HCT116 (cell line): ENCODE results near the gene FAM168A. TPM values are rescaled to one million over a fixed set of nuclear protein-coding genes. Genes with fewer than 3 reads are reported as not detected.

Source experiments
- ATAC-seq: fragments of 200-7000 bp; cut with Tn5 transposase; 2 replicates; pipeline ENCODE4 v1.9.1; 2020; ENCODE audit warnings: mild to moderate bottlenecking, moderate library complexity
- BruUV-seq: library from RNA; stranded (reverse); fragments of 400-500 nt; replicated peaks from 2 replicates; lab custom pipeline; 2021; lab: Mats Ljungman, UMichigan
- CTCF ChIA-PET: fragments of 300-600 bp; sonication (Branson Sonifier 250); formaldehyde crosslinking; loops from one replicate; lab custom pipeline; 2021; ENCODE audit warnings: antibody characterized with exemption; lab: Charles Lee
- POLR2A ChIA-PET: fragments of 300-600, 350-600 bp; sonication (Branson Sonifier 250); formaldehyde crosslinking; loops from one replicate; lab custom pipeline; 2021; ENCODE audit warnings: antibody characterized with exemption; lab: Charles Lee
- RAD21 ChIA-PET, 2 experiments: fragments of 300-600 bp; sonication (Branson Sonifier 250); formaldehyde crosslinking; loops; one replicate each; lab custom pipeline; 2023; ENCODE audit warnings: low total read pairs in 2 of 2; ENCODE audit not compliant: uncharacterized antibody in 2 of 2, unreplicated experiment in 2 of 2, low non-redundant PET in 1 of 2; lab: Charles Lee
- DNase-seq: peaks from one replicate; pipeline ENCODE4 v3.0.0-alpha.2; 2010; ENCODE audit warnings: low read depth, low spot score
- H2AFZ ChIP-seq: fragments of 200-600 bp; shearing (Covaris generic), sonication (generic); 2 replicates; pipeline ENCODE4 v1.6.1; 2017; ENCODE audit warnings: low read depth, mixed run types, mixed read lengths, antibody characterized with exemption, low read length; ENCODE audit not compliant: poor library complexity, severe bottlenecking
- H3K27ac ChIP-seq: 2 replicates; pipeline ENCODE4 v1.5.1; 2012; ENCODE audit warnings: low read depth, low read length
- H3K27me3 ChIP-seq: fragments of 200-600 bp; sonication (generic); 2 replicates; pipeline ENCODE4 v1.6.1; 2016; ENCODE audit warnings: mixed run types, low read length, mixed read lengths; ENCODE audit not compliant: insufficient read depth
- H3K36me3 ChIP-seq, 2 experiments: fragments of 200-500 bp in 1 of 2; fragments of 200-600 bp in 1 of 2; sonication (Bioruptor generic) in 1 of 2; sonication (generic) in 1 of 2; 2 replicates each; pipeline versions ENCODE4 v1.5.1 to v1.6.1; 2014 to 2016; ENCODE audit warnings: low read length in 2 of 2, inconsistent platforms in 1 of 2, mixed read lengths in 1 of 2, mixed run types in 1 of 2; ENCODE audit not compliant: insufficient read depth in 2 of 2, control insufficient read depth in 1 of 2
- H3K4me1 ChIP-seq, 2 experiments: fragments of 200-600 bp in 1 of 2; sonication (generic) in 1 of 2; 2 replicates each; pipeline versions ENCODE4 v1.5.1 to v1.6.1; 2012 to 2017; ENCODE audit warnings: low read length in 2 of 2, inconsistent platforms in 1 of 2, mild to moderate bottlenecking in 1 of 2, mixed read lengths in 1 of 2, mixed run types in 1 of 2, moderate library complexity in 1 of 2; ENCODE audit not compliant: insufficient read depth in 2 of 2, control insufficient read depth in 1 of 2
- H3K4me2 ChIP-seq: fragments of 200-600 bp; sonication (generic); 2 replicates; pipeline ENCODE4 v1.6.1; 2017; ENCODE audit warnings: mixed run types, low read length, mixed read lengths
- H3K4me3 ChIP-seq, 2 experiments: fragments of 200-600 bp in 1 of 2; sonication (generic) in 1 of 2; replicated peaks in 1 of 2; 2 replicates each; pipeline ENCODE4 v1.5.1; 2011 to 2016; ENCODE audit warnings: low read length in 2 of 2, control low read depth in 1 of 2, low read depth in 1 of 2, mild to moderate bottlenecking in 1 of 2, mixed read lengths in 1 of 2, mixed run types in 1 of 2
- H3K79me2 ChIP-seq: fragments of 200-600 bp; sonication (generic); 2 replicates; pipeline ENCODE4 v1.6.1; 2017; ENCODE audit warnings: mild to moderate bottlenecking, mixed run types, low read length, moderate library complexity, mixed read lengths; ENCODE audit not compliant: insufficient read depth
- H3K9ac ChIP-seq: fragments of 200-600 bp; sonication (generic); 2 replicates; pipeline ENCODE4 v1.6.1; 2016; ENCODE audit warnings: low read length, mixed read lengths
- H3K9me2 ChIP-seq: fragments of 200-600 bp; sonication (generic), shearing (Covaris generic); 2 replicates; pipeline ENCODE4 v1.6.1; 2017; ENCODE audit warnings: mixed run types, mild to moderate bottlenecking, moderate library complexity; ENCODE audit not compliant: insufficient read depth
- H3K9me3 ChIP-seq, 2 experiments: fragments of 200-500 bp in 1 of 2; fragments of 200-600 bp in 1 of 2; sonication (Bioruptor generic) in 1 of 2; sonication (generic) in 1 of 2; 2 replicates each; pipeline ENCODE4 v1.6.1; 2014 to 2017; ENCODE audit warnings: low read length in 2 of 2, mixed read lengths in 2 of 2, inconsistent platforms in 1 of 2, low read depth in 1 of 2, mild to moderate bottlenecking in 1 of 2, mixed run types in 1 of 2, moderate library complexity in 1 of 2; ENCODE audit not compliant: control insufficient read depth in 1 of 2, insufficient read depth in 1 of 2
- H4K20me1 ChIP-seq: fragments of 200-600 bp; sonication (generic), shearing (Covaris generic); 2 replicates; pipeline ENCODE4 v1.6.1; 2017; ENCODE audit warnings: mixed run types, mild to moderate bottlenecking, moderate library complexity; ENCODE audit not compliant: insufficient read depth
- CEBPB ChIP-seq: IDR thresholded peaks from 2 replicates; pipeline ENCODE4 v1.6.1; 2012; ENCODE audit warnings: low read depth
- EGR1 ChIP-seq: IDR thresholded peaks from 2 replicates; pipeline ENCODE4 v1.6.1; 2012; ENCODE audit warnings: low read depth
- ELF1 ChIP-seq: IDR thresholded peaks from 2 replicates; pipeline ENCODE4 v1.6.1; 2012; ENCODE audit warnings: low read depth, borderline replicate concordance
- EZH2phosphoT487 ChIP-seq: fragments of 200-600 bp; IDR thresholded peaks from 2 replicates; pipeline ENCODE4 v1.6.1; 2018; ENCODE audit warnings: antibody characterized with exemption, borderline replicate concordance
- FOSL1 ChIP-seq: IDR thresholded peaks from 2 replicates; pipeline ENCODE4 v1.6.1; 2012; ENCODE audit warnings: low read depth
- JUND ChIP-seq: IDR thresholded peaks from 2 replicates; pipeline ENCODE4 v1.6.1; 2012
- POLR2AphosphoS5 ChIP-seq: IDR thresholded peaks from 2 replicates; pipeline ENCODE4 v1.6.1; 2011; ENCODE audit warnings: mild to moderate bottlenecking, low read depth, low read length, moderate library complexity
- RAD21 ChIP-seq: IDR thresholded peaks from 2 replicates; pipeline ENCODE4 v1.6.1; 2012; ENCODE audit warnings: low read depth, mild to moderate bottlenecking
- SIN3A ChIP-seq: IDR thresholded peaks from 2 replicates; pipeline ENCODE4 v1.6.1; 2012; ENCODE audit warnings: low read depth
- ZFX ChIP-seq: fragments of 450-650 bp; IDR thresholded peaks from 2 replicates; pipeline ENCODE4 v1.6.1; 2017
- ZNF274 ChIP-seq: fragments of 200-500 bp; sonication (Bioruptor generic); IDR thresholded peaks from 2 replicates; pipeline ENCODE4 v1.6.1; 2014; ENCODE audit warnings: mild to moderate bottlenecking, low read depth, low read length, inconsistent platforms
- intact Hi-C: fragments of 100-400 bp; cut with micrococcal nuclease; formaldehyde crosslinking; loops from 2 replicates; pipeline ENCODE4 v1.10.0; 2022
- total RNA-seq: library from RNA; stranded (reverse); gene quantifications from one replicate; pipeline ENCODE4 v1.2.1, GENCODE V29; 2021; ENCODE audit not compliant: unreplicated experiment
- TF ChIP-seq, protein P1 (sequence below): IDR thresholded peaks from 2 replicates; pipeline ENCODE4 v1.6.1; 2011; ENCODE audit warnings: mild to moderate bottlenecking, low read length, moderate library complexity; ENCODE audit not compliant: insufficient replicate concordance; ENCODE audit errors: extremely low read depth

Gene FAM168A
- total RNA-seq, 1 experiment from 2014 or later, result 31.5 TPM

DNA sequence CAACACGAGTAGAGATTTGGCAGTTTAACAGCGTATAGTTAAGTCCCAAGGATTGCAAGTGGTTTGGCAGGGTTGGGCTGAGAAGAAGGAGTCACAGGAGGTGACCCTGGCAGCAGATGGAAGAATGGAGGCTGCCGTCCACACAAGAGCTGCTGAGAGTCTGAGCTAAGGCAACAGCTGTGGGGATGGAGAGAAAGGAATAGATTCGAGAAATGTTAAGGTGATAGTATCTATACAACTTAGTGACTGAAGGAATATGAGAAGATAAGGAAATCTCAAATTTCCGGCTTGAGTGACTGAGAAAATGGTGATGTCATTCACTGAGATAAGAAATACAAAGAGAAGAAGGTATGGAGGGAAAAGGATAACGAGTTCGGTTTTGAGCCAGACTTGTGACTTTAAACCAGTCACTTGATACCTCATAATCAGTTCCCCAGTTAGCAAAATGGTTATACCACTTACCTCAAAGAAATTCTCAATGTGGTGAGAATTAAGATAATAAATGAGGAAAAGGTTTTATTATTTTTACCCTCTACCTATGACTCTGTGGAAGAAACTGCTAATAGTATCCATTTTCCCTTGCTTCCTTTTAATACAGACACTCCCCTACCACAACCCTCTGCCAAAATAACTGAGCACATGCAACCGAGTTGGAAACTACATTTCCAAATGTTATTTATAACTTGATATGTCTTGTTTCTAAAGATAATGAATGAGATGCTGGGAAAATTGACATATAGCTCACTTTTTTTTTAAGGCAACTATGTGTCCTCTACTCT lies 30.7 kb downstream of the FAM168A start:
- no peaks in the 10 kb centered on the region for H3K9me3 ChIP-seq
- no peak overlapping the region for H3K4me2 ChIP-seq
- intact Hi-C loops, result no loop called here
- ChIA-PET POLR2A (no interaction called here), CTCF (no interaction called here), RAD21 (no interaction called here)
- BruUV-seq, result no TSS peak
- H3K9ac ChIP-seq, result no peak overlapping the region
- no peaks in the 10 kb centered on the region for H3K9me2 ChIP-seq
- H3K4me3 ChIP-seq, result no peak overlapping the region
- H2AFZ ChIP-seq, result no peak overlapping the region
- no peaks in the 10 kb centered on the region for H3K27me3 ChIP-seq
- H3K27ac ChIP-seq, result no peak overlapping the region
- H3K36me3 ChIP-seq, result no peaks in the 10 kb centered on the region
- DNase-seq (no peak), ATAC-seq (no peak)
- peaks cover 6% of the 10 kb centered on the region; the same call in 1 of the 2 replicates for H3K79me2 ChIP-seq
- peaks cover 0 to 5% of the 10 kb centered on the region in 2 experiments; a peak in 2 of 4 replicates for H3K4me1 ChIP-seq
- H4K20me1 ChIP-seq, result no peaks in the 10 kb centered on the region
- TF ChIP-seq ZNF274 (no peak), ZFX (no peak), RAD21 (no peak), CEBPB (no peak), ELF1 (no peak), FOSL1 (no peak), SIN3A (no peak), POLR2AphosphoS5 (no peak), EGR1 (no peak), JUND (no peak), EZH2phosphoT487 (no peak)
- TF ChIP-seq, protein P1, sequence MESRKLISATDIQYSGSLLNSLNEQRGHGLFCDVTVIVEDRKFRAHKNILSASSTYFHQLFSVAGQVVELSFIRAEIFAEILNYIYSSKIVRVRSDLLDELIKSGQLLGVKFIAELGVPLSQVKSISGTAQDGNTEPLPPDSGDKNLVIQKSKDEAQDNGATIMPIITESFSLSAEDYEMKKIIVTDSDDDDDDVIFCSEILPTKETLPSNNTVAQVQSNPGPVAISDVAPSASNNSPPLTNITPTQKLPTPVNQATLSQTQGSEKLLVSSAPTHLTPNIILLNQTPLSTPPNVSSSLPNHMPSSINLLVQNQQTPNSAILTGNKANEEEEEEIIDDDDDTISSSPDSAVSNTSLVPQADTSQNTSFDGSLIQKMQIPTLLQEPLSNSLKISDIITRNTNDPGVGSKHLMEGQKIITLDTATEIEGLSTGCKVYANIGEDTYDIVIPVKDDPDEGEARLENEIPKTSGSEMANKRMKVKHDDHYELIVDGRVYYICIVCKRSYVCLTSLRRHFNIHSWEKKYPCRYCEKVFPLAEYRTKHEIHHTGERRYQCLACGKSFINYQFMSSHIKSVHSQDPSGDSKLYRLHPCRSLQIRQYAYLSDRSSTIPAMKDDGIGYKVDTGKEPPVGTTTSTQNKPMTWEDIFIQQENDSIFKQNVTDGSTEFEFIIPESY, result no peak
- TF ChIP-seq, all 23 proteins: peak for 0
